Muscle of arm (tissue), 12 donors: ENCODE results near the gene GGCX. TPM values are rescaled to one million over a fixed set of nuclear protein-coding genes. Genes with fewer than 3 reads are reported as not detected.

Experiments used
- DNase-seq: peaks from one replicate; pipeline ENCODE4 v3.0.0-alpha.2; 2013
- polyA plus RNA-seq, 12 donors: library from polyadenylated mRNA; unstranded; fragments of 120-200 nt; gene quantifications; one replicate each; pipeline ENCODE4 v1.2.1, GENCODE V29; 2013; ENCODE audit not compliant: insufficient read length in 12 of 12

GGCX gene
- polyA plus RNA-seq, 12 donors = 10.1 to 26.8 (median 23.1) TPM; not detected in 1

DNA sequence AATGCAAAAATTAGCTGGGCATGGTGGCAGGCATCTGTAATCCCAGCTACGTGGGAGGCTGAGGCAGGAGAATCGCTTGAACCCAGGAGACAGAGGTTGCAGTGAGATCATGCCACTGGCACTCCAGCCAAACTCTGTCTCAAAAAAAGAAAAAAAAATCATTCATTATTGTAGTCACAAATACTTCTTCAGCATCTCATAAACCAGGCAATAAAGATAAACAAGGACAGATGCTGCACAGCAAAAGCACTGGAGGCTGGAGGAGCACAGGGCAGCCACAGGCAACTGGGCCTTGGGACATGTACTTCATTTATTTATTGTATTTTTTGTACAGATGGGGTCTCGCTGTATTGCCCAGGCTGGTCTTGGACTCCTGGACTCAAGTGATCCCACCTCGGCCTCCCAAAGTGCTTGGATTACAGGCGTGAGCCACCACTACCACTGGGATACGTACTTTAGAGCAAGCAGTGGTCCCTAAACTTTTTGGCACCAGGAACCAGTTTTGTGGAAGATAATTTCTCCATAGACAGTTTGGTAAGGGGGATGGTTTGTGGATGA is 39.1 kb downstream of the GGCX start:
- no peak for DNase-seq

DNA sequence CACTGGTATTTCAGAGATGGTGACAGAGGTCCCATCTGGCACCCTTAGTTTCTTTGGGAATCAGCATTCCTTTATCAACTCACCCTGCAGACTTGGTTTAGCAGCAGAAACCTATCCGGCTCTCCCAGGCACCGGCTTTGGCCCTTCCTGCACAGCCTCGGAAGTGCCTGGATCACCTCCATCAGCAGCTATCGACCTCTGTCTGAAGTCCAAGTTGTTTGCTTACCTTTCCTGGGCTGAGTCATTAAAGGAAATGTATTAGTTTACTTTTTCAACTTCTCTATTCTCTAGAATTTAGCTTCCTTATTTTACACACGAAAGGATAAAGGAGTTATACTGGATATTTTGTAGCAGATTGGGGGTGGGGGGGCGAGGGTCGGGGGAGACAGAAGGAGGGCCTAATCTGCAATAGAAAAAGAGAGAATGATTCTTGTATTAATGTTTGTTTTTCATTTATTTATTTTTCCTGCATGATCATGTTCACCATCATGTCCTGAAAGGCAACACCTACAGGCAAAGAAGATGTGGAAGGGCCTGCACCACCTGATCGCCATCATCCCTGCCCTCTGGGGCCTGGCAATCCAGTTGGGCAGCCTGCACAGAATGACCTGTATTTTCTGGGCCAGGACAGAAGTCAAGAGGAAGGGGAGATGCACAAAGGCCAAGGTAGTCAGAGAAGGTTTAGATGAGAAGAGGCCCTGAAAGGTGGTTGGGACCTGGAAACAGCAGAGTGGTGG is 44.5 kb downstream of the GGCX start:
- no peak for DNase-seq

DNA sequence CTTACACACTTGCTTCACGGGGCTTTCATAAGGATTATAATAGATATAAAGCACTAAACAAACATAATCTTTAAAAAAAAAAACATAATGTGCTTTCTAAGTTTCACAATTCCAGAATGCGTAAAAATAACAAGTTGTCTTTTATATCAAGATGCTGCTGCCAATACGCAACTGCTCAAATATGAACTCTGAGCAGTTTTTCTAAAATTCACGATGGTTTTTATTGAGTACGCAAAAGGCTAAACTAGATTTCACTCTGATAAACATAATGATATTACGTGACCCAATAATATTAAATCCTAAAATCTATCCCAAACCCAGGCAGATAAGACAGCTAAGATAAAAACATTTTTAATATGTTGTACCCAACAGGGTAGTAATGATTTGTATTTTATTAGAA is 47.0 kb downstream of the GGCX start:
- DNase-seq = no peak

DNA sequence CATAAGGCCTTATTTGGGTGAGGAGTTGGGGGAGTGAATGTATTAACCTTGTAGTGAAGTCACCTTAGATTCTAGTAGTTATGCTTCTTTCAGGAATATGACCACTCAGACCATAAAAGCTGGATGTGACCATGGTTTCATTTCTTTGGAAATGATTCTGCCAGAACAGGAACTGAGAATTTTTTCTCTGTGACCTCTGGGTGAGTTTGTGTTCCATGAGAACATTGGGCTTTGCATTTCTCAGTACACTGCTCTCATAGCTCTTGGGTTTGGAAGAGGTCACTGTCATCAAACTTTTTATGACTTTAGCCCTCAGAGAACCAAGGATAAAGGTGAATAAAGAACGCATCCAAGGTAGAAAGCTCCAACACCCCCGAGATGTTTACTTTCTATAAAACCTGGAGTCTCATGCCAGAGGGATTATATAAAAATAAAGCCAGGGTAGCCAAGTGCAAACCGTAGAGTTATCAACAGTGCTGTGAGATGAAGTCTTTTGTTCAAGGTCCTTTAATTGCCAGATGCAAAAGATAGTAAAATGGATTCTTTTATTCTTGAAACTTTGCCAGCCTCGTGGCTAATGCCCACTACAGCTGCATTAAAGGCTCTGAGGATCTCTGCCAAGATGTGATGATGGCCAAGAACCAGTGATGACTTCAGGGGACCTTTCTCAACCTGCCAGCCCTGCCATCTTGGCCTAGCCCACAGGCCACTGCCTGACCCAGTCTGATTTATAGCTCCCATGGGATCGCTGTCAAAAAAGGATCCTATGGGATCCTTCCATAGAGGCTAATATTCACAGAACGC is 50.1 kb downstream of the GGCX start:
- no peak for DNase-seq

DNA sequence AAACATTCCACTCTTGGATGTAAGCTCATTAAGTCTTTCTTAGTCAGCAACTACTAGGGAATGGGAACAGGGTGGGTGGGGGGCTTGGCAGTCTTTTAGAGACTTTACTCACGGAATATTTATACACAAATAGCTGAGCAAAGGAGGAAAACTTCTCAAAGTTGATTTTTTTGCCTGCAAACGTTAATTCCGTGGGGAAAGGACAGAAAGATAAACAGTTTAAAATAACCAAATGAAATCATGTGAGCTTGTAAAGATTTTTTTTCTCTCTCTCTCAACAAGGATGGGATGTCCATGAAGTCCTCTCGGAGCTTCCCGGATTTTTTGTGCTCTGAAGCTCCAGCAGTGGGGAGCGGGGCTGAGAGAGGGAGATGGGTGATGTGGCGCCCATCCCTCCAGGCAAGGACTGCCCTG is 54.5 kb downstream of the GGCX start:
- DNase-seq = no peak

DNA sequence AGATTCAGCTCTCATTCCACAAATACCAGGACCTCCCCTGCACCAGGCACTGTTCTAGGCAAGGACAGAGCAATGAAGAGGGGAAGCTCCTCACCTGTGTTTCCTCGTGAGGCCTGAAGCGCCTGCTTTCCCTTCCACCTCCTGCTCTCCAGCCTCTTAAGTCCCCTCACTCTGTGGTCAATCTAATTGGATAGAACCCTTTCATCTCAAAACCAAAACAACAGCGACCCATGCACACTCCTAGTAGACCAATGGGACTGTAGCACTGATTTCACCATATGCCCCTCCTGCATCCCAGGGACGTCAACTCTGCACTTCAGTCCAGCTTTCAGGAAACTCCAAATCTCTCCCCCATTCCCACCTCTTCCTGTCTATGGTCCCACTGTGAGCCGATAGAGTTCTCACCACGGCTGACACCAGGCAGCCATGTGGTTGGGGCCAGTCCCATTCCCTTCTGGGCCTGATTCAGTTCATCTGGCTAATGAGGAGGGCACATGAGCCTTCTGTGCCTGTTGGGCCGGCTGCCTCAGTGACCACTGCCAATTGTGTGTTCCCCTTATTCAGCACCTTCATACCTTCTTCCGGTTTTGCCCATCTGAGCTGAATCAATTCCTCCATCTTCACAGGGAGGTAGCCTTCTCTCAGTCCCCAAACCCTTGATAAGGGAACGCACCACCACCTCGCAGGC is 55.6 kb downstream of the GGCX start:
- DNase-seq = no peak

DNA sequence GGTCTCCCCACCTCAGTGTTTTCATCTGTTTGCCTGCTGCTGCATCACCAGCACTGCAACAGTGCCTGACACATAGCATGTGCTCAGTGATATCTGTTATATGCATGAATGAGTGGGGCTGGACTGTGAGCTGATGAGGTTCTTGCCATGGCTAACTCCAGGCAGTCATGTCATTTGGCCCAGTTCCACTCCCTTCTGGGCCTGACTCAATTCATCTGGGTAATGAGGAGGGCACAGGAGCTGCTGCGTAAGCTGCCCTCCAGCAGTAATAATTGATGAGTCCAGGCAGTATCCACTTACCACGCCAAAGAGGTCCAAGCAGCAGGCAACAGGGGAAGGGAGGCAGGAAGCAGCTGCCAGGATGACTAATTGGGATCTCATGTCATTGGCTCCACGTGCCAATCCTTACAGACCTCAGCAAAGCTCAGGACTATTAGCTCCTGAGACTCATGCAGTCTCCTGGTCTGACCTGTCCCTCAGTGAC is 56.5 kb downstream of the GGCX start:
- no peak for DNase-seq

DNA sequence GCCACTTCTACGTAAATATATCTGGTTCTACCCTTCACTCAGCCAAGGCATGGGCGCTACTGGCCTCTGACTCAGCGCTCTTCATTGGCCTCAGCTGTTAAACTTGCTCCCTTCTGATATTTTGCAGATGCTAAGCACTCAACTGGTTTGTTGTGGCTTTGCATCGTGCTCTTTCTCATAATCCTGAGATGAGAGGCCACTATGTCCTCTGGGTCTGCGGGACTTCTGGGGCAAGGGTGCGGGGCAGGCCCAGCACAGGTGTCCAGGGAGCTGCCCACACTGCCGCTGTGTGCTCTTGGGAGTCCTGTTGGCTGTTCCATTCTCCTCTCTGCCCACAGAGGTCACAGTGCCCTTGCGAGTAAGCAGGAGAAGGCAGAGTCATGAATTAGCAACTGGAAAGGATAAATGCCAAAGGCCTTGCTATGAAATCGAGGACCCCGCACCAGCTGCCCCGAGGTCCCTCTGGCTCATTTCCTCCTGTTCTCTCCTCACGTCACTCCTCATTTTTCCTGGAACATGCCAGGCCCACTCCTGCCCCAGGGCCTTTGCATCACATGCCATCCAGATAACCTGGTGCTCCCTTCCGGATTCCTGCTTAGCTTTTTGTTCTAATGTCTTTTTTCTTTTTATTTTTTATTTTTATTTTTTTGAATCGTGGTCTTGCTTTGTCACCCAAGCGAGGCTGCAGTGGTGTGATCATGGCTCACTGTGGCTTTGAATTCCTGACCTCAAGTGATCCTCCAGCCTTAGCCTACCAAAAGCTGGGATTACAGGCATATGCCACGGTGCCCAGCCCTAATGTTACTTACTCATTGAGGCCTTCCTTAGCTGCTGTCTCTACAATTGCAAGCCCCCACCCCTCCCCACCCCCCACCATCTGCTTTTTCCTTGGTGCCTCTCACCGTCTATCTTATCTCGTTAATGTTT is 57.2 kb downstream of the GGCX start:
- DNase-seq = no peak

DNA sequence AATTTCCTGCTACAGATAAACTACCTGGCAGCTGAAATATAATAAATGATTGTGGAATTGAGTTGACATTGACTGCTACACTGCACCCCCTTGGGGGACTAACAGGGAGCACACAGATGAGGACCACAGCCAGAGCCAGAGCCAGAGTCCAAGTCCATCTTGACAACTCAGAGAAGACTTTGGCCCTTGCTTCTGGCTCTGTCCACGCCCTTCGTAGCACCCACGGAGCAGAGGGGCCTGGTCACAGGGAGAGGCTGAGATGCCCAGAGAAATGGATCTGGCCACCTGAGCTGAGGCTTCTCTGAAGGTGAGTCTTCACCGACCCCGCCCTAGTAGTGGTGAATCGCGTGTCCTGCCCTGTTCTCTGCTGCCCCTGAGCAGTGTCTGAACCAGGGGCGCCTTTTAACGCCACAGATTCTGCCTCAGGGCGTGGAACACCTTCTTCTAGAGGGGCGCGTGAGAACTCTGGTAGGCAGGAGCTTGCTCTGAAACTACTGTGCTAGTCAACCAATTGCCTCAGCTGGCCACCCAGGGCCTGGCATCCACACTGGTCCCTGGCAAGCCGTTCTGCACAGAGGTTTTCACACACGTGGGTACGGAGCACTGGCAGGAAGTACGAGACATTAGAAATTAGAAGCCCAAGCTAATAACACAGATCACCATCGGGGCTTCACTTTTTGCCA is 58.0 kb downstream of the GGCX start:
- DNase-seq = no peak

DNA sequence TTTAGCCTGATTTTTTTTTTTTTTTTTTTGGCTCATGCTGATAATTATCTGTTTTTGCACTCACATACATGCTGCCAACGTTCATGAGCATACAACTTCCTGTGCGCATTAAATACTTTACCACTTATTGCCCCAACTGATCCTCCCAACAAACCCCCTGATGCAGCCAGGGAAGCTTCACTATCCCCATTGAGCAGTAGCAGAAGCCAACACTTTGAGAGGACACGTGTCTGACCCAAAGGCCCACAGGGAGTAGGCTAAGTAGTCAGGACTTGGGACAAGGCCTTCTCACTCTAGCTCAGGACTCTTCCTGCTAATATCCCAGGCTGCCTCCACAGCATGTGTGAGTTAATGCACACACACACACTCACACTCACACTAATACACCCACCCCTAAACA is 58.6 kb downstream of the GGCX start:
- DNase-seq = no peak

DNA sequence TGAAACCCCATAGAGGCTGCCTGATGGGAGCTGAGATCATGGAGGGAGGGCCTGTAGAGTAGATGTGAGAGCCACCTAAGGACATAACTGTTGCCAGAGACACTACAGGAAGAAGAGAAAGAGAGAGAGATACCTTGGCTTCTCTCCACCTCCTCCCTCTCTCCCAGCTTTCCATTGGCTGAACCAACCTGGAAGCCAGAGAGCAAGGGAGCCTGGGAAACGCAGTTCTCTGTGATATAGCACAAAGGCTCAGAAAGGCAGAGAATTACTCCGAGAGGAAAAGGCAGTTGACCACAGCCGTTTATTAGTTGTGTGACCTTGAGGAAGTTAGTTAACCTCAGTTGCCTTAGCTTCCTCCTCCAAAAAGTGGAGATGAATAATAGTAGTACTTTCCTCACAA is 60.0 kb downstream of the GGCX start:
- DNase-seq = no peak

DNA sequence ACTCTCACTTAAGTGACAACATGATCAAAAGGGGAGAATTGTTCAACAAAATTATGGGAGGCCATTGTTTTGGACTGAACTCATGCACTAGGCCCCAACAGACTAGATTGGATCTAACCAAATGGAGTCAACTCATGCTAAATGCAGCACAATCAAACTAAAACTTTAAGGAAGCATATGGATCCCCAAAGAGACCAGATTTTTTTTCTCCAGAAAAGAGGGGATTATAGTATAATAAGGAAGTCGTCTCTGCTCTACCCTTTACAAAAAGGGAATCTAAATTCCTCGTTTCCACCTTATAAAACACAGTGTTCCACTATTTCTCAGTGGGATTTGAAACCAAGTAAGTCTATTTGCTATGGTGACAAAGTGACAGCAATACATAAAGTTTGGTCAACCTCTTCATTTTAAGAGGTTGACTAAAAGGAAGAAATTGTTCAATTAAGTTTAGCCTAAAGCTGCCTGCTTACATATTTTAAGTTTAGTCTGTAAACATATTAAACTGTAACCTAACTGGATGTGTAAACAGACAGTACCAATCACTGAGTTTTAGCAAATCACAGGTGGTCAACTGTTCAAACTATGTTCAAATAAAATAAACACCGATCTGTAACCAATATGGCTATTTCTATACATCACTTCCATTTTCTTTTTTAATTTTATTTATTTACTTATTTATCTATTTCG is 63.2 kb downstream of the GGCX start:
- DNase-seq = no peak

DNA sequence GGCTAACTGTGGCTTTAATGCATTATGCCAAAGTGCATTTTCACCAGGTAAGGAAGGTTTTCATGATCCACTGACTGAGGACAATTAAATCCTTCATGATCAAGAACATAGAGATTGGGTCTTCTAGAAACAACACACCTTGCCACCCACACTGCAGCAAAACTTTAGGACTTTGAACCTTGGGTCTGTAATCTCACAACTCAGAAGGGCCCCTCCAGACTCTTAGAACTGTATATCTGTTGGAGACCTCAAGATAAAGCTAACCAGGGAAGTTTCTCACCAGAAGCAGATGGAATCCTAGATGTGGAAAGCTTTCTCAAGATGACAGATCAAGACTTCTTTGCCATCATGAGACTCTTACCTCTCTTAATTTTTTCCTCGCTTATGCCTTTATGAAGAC is 64.9 kb downstream of the GGCX start:
- no peak for DNase-seq

Other genes starting within 250 kb of the GGCX start
- gene TGOLN2, start 233.5 kb downstream of the GGCX start, polyA plus RNA-seq = 10 to 100 TPM in 11 of 12 donors, not detected in 1; 62.0 to 93.9 (median 70.7) TPM
- gene RETSAT, start 207.0 kb downstream of the GGCX start, polyA plus RNA-seq = 10 to 100 TPM in 11 of 12 donors, not detected in 1; 11.9 to 21.6 (median 14.7) TPM
- gene ELMOD3, start 206.7 kb downstream of the GGCX start, polyA plus RNA-seq = 10 to 100 TPM in 11 of 12 donors, not detected in 1; 11.1 to 27.4 (median 14.9) TPM
- 10 to 100 TPM in 10 of 12 donors, 1 to 10 TPM in 1, not detected in 1; 8.7 to 80.7 (median 22.0) TPM for gene CAPG, start 151.1 kb downstream of the GGCX start, polyA plus RNA-seq
- 1 to 10 TPM in 2 of 12 donors, under 1 TPM in 8, not detected in 2; 0.21 to 1.5 (median 0.62) TPM for gene SH2D6, start 142.8 kb downstream of the GGCX start, polyA plus RNA-seq
- gene MAT2A, start 22.3 kb downstream of the GGCX start, polyA plus RNA-seq = 100 to 1,000 TPM in 11 of 12 donors, not detected in 1; 145 to 284 (median 207) TPM
- 10 to 100 TPM in 10 of 12 donors, 1 to 10 TPM in 1, not detected in 1; 9.6 to 34.0 (median 13.7) TPM for gene VAMP8, start 16.1 kb upstream of the GGCX start, polyA plus RNA-seq
- gene VAMP5, start 22.9 kb upstream of the GGCX start, polyA plus RNA-seq = 10 to 100 TPM in 11 of 12 donors, not detected in 1; 19.4 to 44.4 (median 38.0) TPM
- 10 to 100 TPM in 11 of 12 donors, not detected in 1; 50.8 to 72.4 (median 61.3) TPM for gene RNF181, start 34.3 kb upstream of the GGCX start, polyA plus RNA-seq
- 10 to 100 TPM in 2 of 12 donors, 1 to 10 TPM in 9, not detected in 1; 7.3 to 25.4 (median 8.8) TPM for gene TMEM150A, start 41.2 kb upstream of the GGCX start, polyA plus RNA-seq
- 1,000 to 10,000 TPM in 1 of 12 donors, 10 to 100 TPM in 11; 41.0 to 2,776 (median 53.5) TPM for gene C2orf68, start 50.6 kb upstream of the GGCX start, polyA plus RNA-seq
- gene USP39, start 54.7 kb upstream of the GGCX start, polyA plus RNA-seq = 10 to 100 TPM in 11 of 12 donors, not detected in 1; 21.5 to 48.2 (median 42.2) TPM
- under 1 TPM in 7 of 12 donors, not detected in 5; 0.04 to 0.23 (median 0.08) TPM for gene SFTPB, start 106.7 kb upstream of the GGCX start, polyA plus RNA-seq
- gene GNLY, start 132.9 kb upstream of the GGCX start, polyA plus RNA-seq = 1 to 10 TPM in 5 of 12 donors, under 1 TPM in 4, not detected in 3; 0.42 to 2.9 (median 1.1) TPM
- 10 to 100 TPM in 11 of 12 donors, not detected in 1; 11.4 to 29.5 (median 14.7) TPM for gene ATOH8, start 192.5 kb upstream of the GGCX start, polyA plus RNA-seq